ENCODE measurements around the gene TMF1. TPM values are rescaled to one million over a fixed set of nuclear protein-coding genes. Genes with fewer than 3 reads are reported as not detected.

Gene TMF1
- total RNA-seq, 1 donor from 2014 or later, result 18.1 TPM

- H3K9me3 Mint-ChIP-seq (ENCODE audit: unreplicated experiment), result no peaks in the 10 kb centered on the region
- H3K27ac Mint-ChIP-seq (ENCODE audit: unreplicated experiment), result no peak overlapping the region
- H3K4me1 Mint-ChIP-seq (ENCODE audit: unreplicated experiment), result peaks cover 50% of the 10 kb centered on the region
- DNase-seq (ENCODE audit: low spot score), result no peak
- peaks cover 3% of the 10 kb centered on the region for H3K27me3 Mint-ChIP-seq (ENCODE audit: unreplicated experiment)
- no peak for TF ChIP-seq CTCF (IDR thresholded peaks at IDR 0.05; ENCODE audit: unreplicated experiment)
- no peak overlapping the region for H3K4me3 Mint-ChIP-seq (ENCODE audit: unreplicated experiment)
- H3K36me3 Mint-ChIP-seq (ENCODE audit: low read depth, unreplicated experiment), result no peaks in the 10 kb centered on the region
These were observed 42.5 kb upstream of the TMF1 start for GRCh38 chr3:69094467-69095205.

- TF ChIP-seq CTCF (IDR thresholded peaks at IDR 0.05; ENCODE audit: unreplicated experiment), result no peak
- Mint-ChIP-seq H3K27me3 (ENCODE audit: unreplicated experiment) (no peaks in the 10 kb centered on the region), H3K4me3 (ENCODE audit: unreplicated experiment) (peak overlapping the region; percentile 22), H3K9me3 (ENCODE audit: unreplicated experiment) (no peaks in the 10 kb centered on the region), H3K27ac (ENCODE audit: unreplicated experiment) (peak overlapping the region; percentile 96), H3K36me3 (ENCODE audit: low read depth, unreplicated experiment) (peaks cover 2% of the 10 kb centered on the region), H3K4me1 (ENCODE audit: unreplicated experiment) (peaks cover 52% of the 10 kb centered on the region)
- DNase-seq (ENCODE audit: low spot score), result peak; percentile 10
These were observed 39.9 kb upstream of the TMF1 start for GRCh38 chr3:69092030-69092516.

- H3K36me3 Mint-ChIP-seq (ENCODE audit: low read depth, unreplicated experiment), result peaks cover 2% of the 10 kb centered on the region
- H3K9me3 Mint-ChIP-seq (ENCODE audit: unreplicated experiment), result no peaks in the 10 kb centered on the region
- H3K27me3 Mint-ChIP-seq (ENCODE audit: unreplicated experiment), result no peaks in the 10 kb centered on the region
- peak overlapping the region; percentile 96 for H3K27ac Mint-ChIP-seq (ENCODE audit: unreplicated experiment)
- no peak for TF ChIP-seq CTCF (IDR thresholded peaks at IDR 0.05; ENCODE audit: unreplicated experiment)
- no peak overlapping the region for H3K4me3 Mint-ChIP-seq (ENCODE audit: unreplicated experiment)
- H3K4me1 Mint-ChIP-seq (ENCODE audit: unreplicated experiment), result peaks cover 52% of the 10 kb centered on the region
- no peak for DNase-seq (ENCODE audit: low spot score)
These were observed 39.4 kb upstream of the TMF1 start for GRCh38 chr3:69091389-69092029.

- Mint-ChIP-seq H3K36me3 (ENCODE audit: low read depth, unreplicated experiment) (peaks cover 2% of the 10 kb centered on the region), H3K27ac (ENCODE audit: unreplicated experiment) (no peak overlapping the region), H3K9me3 (ENCODE audit: unreplicated experiment) (no peaks in the 10 kb centered on the region), H3K4me3 (ENCODE audit: unreplicated experiment) (no peak overlapping the region), H3K4me1 (ENCODE audit: unreplicated experiment) (peaks cover 58% of the 10 kb centered on the region), H3K27me3 (ENCODE audit: unreplicated experiment) (peaks cover 7% of the 10 kb centered on the region)
- TF ChIP-seq CTCF (IDR thresholded peaks at IDR 0.05; ENCODE audit: unreplicated experiment), result no peak
- no peak for DNase-seq (ENCODE audit: low spot score)
These were observed 37.9 kb upstream of the TMF1 start for GRCh38 chr3:69090021-69090420.

GRCh38 chr3:69088063-69088462 is 35.9 kb upstream of the TMF1 start:
- H3K27ac Mint-ChIP-seq (ENCODE audit: unreplicated experiment), result no peak overlapping the region
- no peak for TF ChIP-seq CTCF (IDR thresholded peaks at IDR 0.05; ENCODE audit: unreplicated experiment)
- no peaks in the 10 kb centered on the region for H3K9me3 Mint-ChIP-seq (ENCODE audit: unreplicated experiment)
- peak overlapping the region; percentile 42 for H3K4me3 Mint-ChIP-seq (ENCODE audit: unreplicated experiment)
- H3K27me3 Mint-ChIP-seq (ENCODE audit: unreplicated experiment), result peaks cover 9% of the 10 kb centered on the region
- H3K36me3 Mint-ChIP-seq (ENCODE audit: low read depth, unreplicated experiment), result peaks cover 2% of the 10 kb centered on the region
- H3K4me1 Mint-ChIP-seq (ENCODE audit: unreplicated experiment), result peaks cover 60% of the 10 kb centered on the region
- no peak for DNase-seq (ENCODE audit: low spot score)
